ENCODE results near the gene LSR. TPM values are rescaled to one million over a fixed set of nuclear protein-coding genes. Genes with fewer than 3 reads are reported as not detected.

LSR gene
- total RNA-seq, 1 donor from 2014 or later, result 0.83 TPM

- Mint-ChIP-seq H3K27ac (ENCODE audit: unreplicated experiment) (no peak overlapping the region), H3K27me3 (ENCODE audit: unreplicated experiment) (peaks cover 32% of the 10 kb centered on the region), H3K4me3 (ENCODE audit: unreplicated experiment) (no peak overlapping the region), H3K36me3 (ENCODE audit: unreplicated experiment) (no peaks in the 10 kb centered on the region), H3K9me3 (ENCODE audit: unreplicated experiment) (no peaks in the 10 kb centered on the region), H3K4me1 (ENCODE audit: unreplicated experiment) (peaks cover 5% of the 10 kb centered on the region)
- no peak for TF ChIP-seq CTCF (IDR thresholded peaks at IDR 0.05)
- peak; percentile 72 for DNase-seq (ENCODE audit: extremely low spot score, unreplicated experiment)
These were observed 4.8 kb downstream of the LSR start for GRCh38 chr19:35253316-35254286.

- peak; percentile 77 for DNase-seq (ENCODE audit: extremely low spot score, unreplicated experiment)
- Mint-ChIP-seq H3K36me3 (ENCODE audit: unreplicated experiment) (no peaks in the 10 kb centered on the region), H3K27ac (ENCODE audit: unreplicated experiment) (no peak overlapping the region), H3K4me1 (ENCODE audit: unreplicated experiment) (no peaks in the 10 kb centered on the region), H3K27me3 (ENCODE audit: unreplicated experiment) (peaks cover 21% of the 10 kb centered on the region), H3K4me3 (ENCODE audit: unreplicated experiment) (no peak overlapping the region), H3K9me3 (ENCODE audit: unreplicated experiment) (no peaks in the 10 kb centered on the region)
- TF ChIP-seq CTCF (IDR thresholded peaks at IDR 0.05), result no peak
These were observed 5.8 kb downstream of the LSR start for GRCh38 chr19:35254341-35255297.

GRCh38 chr19:35256566-35256965 is 7.8 kb downstream of the LSR start:
- H3K4me1 Mint-ChIP-seq (ENCODE audit: unreplicated experiment), result no peaks in the 10 kb centered on the region
- DNase-seq (ENCODE audit: extremely low spot score, unreplicated experiment), result no peak
- H3K9me3 Mint-ChIP-seq (ENCODE audit: unreplicated experiment), result no peaks in the 10 kb centered on the region
- H3K4me3 Mint-ChIP-seq (ENCODE audit: unreplicated experiment), result no peak overlapping the region
- peaks cover 3% of the 10 kb centered on the region for H3K27me3 Mint-ChIP-seq (ENCODE audit: unreplicated experiment)
- no peak overlapping the region for H3K27ac Mint-ChIP-seq (ENCODE audit: unreplicated experiment)
- no peaks in the 10 kb centered on the region for H3K36me3 Mint-ChIP-seq (ENCODE audit: unreplicated experiment)
- TF ChIP-seq CTCF (IDR thresholded peaks at IDR 0.05), result no peak

DNA sequence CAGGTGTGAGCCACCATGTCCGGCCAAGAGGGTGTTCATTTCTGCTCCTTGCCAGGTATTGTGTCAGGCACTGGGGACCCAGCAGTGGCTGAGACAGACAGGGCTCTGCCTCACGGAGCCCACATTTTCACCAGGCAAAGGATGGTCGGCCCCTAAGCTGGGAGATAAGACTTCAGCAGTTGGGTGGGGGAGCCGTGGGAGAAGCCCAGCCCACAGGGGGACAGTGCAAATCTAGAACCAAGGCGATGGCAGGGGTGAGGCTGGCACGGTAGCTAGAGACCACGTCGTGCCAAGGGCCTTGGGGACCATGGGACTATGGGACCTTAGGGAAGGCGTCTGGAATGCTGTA is 8.3 kb downstream of the LSR start:
- no peak for TF ChIP-seq CTCF (IDR thresholded peaks at IDR 0.05)
- peaks cover under 1% of the 10 kb centered on the region for H3K4me1 Mint-ChIP-seq (ENCODE audit: unreplicated experiment)
- no peak overlapping the region for H3K27ac Mint-ChIP-seq (ENCODE audit: unreplicated experiment)
- peak; percentile 62 for DNase-seq (ENCODE audit: extremely low spot score, unreplicated experiment)
- no peaks in the 10 kb centered on the region for H3K9me3 Mint-ChIP-seq (ENCODE audit: unreplicated experiment)
- H3K27me3 Mint-ChIP-seq (ENCODE audit: unreplicated experiment), result peaks cover 3% of the 10 kb centered on the region
- H3K4me3 Mint-ChIP-seq (ENCODE audit: unreplicated experiment), result no peak overlapping the region
- H3K36me3 Mint-ChIP-seq (ENCODE audit: unreplicated experiment), result no peaks in the 10 kb centered on the region
